Keratinocyte (primary cell): ENCODE data around the gene PIGZ.

Experiments
- CTCF ChIP-seq, 3 experiments: IDR thresholded peaks in 1 of 3; conservative IDR thresholded peaks in 1 of 3; optimal IDR thresholded peaks in 1 of 3; 2 replicates in 2 of 3; 3 replicates in 1 of 3; pipeline versions ENCODE3 to v1.5.1; 2011; ENCODE audit warnings: low read length in 3 of 3, mild to moderate bottlenecking in 3 of 3, moderate library complexity in 2 of 3, control low read depth in 1 of 3, inconsistent platforms in 1 of 3; ENCODE audit not compliant: insufficient read depth in 2 of 3; ENCODE audit errors: extremely low read depth in 1 of 3
- EZH2 ChIP-seq: IDR thresholded peaks from one replicate; pipeline ENCODE4 v1.6.1; 2012; ENCODE audit warnings: inconsistent platforms, mild to moderate bottlenecking, low read length, moderate library complexity

GRCh38 chr3:196989721-196990262 is 21.2 kb upstream of the PIGZ start:
- TF ChIP-seq CTCF (optimal IDR thresholded peaks at IDR 0.05 in 1 of 3, IDR thresholded peaks at IDR 0.05 in 1 of 3, conservative IDR thresholded peaks at IDR 0.05 in 1 of 3; ENCODE audit: extremely low read depth in 1 of 3, insufficient read depth in 2 of 3, low read length in 3 of 3) (no peak), EZH2 (no peak)
